B cell (primary cell): ENCODE results near the gene KDM5B.
"Not testable (repeated sequence)": the region's sequence is repeated elsewhere in the genome, so short reads cannot be mapped to it uniquely, and the experiment has no call there.

Source experiments
- CTCF ChIP-seq: fragments of 200-600 bp; IDR thresholded peaks from one replicate; pipeline ENCODE4 v1.8.0; 2022; ENCODE audit warnings: antibody characterized with exemption, mild to moderate bottlenecking
- EZH2 ChIP-seq: IDR thresholded peaks from 2 replicates; pipeline ENCODE4 v1.6.1; 2012; ENCODE audit warnings: borderline replicate concordance, low read depth, mild to moderate bottlenecking, moderate library complexity, low read length; ENCODE audit not compliant: insufficient read depth, poor library complexity, severe bottlenecking

- TF ChIP-seq CTCF, EZH2: not testable (repeated sequence)
Observed at GRCh38 chr1:202794931-202795330, 13.3 kb downstream of the KDM5B start.
